Activated T-cell treated with anti-CD3 and anti-CD28 coated beads, Interleukin-2, amount 50 U/mL, for 1 hour (primary cell): ENCODE data around the gene GRK4.
"Not testable (repeated sequence)": the region's sequence is repeated elsewhere in the genome, so short reads cannot be mapped to it uniquely, and the experiment has no call there.

Experiments
- DNase-seq: peaks from one replicate; pipeline ENCODE4 v3.0.0-alpha.2; 2020

The GRK4 gene

GRCh38 chr4:2963175-2963965 is at the start of gene GRK4, which contains the start of gene NOP14:
TSS of gene GRK4 (plus strand) at chr4:2963571. CDS start at chr4:2964071, 500 bp downstream.
TSS of gene NOP14 (minus strand) at chr4:2963406. CDS start at chr4:2963319, 87 bp downstream.
- DNase-seq: peak; percentile 94

GRCh38 chr4:2914256-2915126 is 48.9 kb upstream of the GRK4 start:
- peak; percentile 7 for DNase-seq

GRCh38 chr4:2915789-2916188 is 47.6 kb upstream of the GRK4 start:
- DNase-seq: peak; percentile 8

- DNase-seq: not testable (repeated sequence)
These were observed 46.7 kb upstream of the GRK4 start for GRCh38 chr4:2916696-2917095.

- DNase-seq: not testable (repeated sequence)
These were observed 45.1 kb upstream of the GRK4 start for GRCh38 chr4:2918300-2918699.

GRCh38 chr4:2918714-2919113 is 44.7 kb upstream of the GRK4 start:
- DNase-seq: not testable (repeated sequence)

GRCh38 chr4:2922453-2923101 is 40.8 kb upstream of the GRK4 start:
- peak; percentile 29 for DNase-seq

- DNase-seq: no peak
These were observed 40.2 kb upstream of the GRK4 start for GRCh38 chr4:2923141-2923551.

- DNase-seq: peak; percentile 8
These were observed 39.6 kb upstream of the GRK4 start for GRCh38 chr4:2923668-2924173.

- peak; percentile 13 for DNase-seq
These were observed 39.1 kb upstream of the GRK4 start for GRCh38 chr4:2924286-2924685.

- peak; percentile 8 for DNase-seq
These were observed 38.5 kb upstream of the GRK4 start for GRCh38 chr4:2924765-2925301.

GRCh38 chr4:2925496-2925895 is 37.9 kb upstream of the GRK4 start:
- DNase-seq: no peak

GRCh38 chr4:2925931-2926860 is 37.2 kb upstream of the GRK4 start:
- DNase-seq: peak; percentile 13

- DNase-seq: peak; percentile 14
These were observed 36.2 kb upstream of the GRK4 start for GRCh38 chr4:2927016-2927695.

GRCh38 chr4:2927696-2928075 is 35.7 kb upstream of the GRK4 start:
- DNase-seq: peak; percentile 6

GRCh38 chr4:2928242-2929176 is 34.9 kb upstream of the GRK4 start:
- DNase-seq: peak; percentile 13

GRCh38 chr4:2929469-2929868 is 33.9 kb upstream of the GRK4 start:
- DNase-seq: peak; percentile 12

- peak; percentile 15 for DNase-seq
These were observed 33.1 kb upstream of the GRK4 start for GRCh38 chr4:2930135-2930757.
